GM21717 (cell line): ENCODE data around the gene GALNT2.

Source experiments
- ATAC-seq: cut with Tn5 transposase; IDR thresholded peaks from one replicate; pipeline ENCODE4 v1.9.1; 2021; ENCODE audit warnings: mild to moderate bottlenecking, moderate library complexity; ENCODE audit not compliant: unreplicated experiment

The GALNT2 gene

GRCh38 chr1:230050973-230051735, 15.9 kb upstream of the GALNT2 start:
- no peak for ATAC-seq

DNA sequence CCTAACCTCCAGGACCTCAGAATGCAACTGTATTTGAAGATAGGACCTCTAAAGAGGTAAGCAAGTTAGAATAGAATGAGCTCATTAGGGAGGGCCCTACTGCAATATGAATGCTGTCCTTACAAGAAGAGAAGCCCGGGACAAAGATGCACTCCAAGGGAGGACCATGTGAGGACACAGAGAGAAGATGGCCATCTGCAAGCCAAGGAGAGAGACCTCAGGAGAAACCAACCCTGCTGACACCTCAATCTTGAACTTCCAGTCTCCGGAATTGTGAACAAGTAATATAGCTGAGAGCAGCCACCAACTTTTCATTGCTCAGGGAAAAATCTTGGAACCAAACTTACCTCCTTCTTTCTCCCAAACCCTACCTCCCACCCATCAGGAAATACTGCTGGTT, 15.0 kb upstream of the GALNT2 start:
- ATAC-seq, result no peak

GRCh38 chr1:230052665-230053064, 14.4 kb upstream of the GALNT2 start:
- ATAC-seq, result no peak

- no peak for ATAC-seq
These were observed 12.8 kb upstream of the GALNT2 start for GRCh38 chr1:230054092-230054749.

DNA sequence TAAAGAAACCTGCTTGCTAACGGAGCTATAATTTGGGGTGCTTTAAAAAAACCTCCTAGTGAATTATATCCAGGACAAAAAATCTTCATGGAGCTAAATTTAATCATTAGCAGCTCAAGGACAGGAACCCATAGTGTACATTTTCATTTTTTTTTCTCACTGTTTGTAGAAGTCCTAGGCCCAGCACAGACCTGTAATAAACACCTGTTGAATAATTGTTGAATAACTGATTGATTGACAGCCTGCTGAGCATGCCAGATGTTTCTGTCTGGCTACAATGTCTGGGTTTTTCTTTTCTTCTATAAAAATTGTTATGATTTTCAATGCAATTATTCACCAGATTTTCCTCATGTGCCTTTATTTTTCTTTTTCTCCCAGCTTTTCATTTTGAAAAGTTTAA, 10.9 kb upstream of the GALNT2 start:
- ATAC-seq, result no peak

DNA sequence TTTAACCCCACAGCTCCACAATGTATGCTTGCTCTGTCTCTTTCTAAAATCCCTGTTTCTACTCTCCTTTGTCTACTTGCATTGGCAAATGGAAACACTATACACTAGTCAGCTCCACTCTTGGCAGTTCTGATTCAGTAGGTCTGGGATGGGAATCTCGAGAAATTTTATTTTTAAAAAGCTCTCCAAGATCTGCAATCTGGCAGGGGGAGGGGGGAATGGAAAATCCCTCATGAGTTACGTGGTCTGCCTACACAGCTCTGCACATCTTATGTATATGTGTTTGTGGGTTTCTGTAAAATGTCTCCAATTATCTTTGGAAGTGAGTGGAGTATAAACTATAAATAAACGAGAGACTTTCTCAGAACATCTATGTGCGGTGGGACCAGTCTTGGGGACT, 9.9 kb upstream of the GALNT2 start:
- ATAC-seq, result no peak

- ATAC-seq, result no peak
These were observed 9.1 kb upstream of the GALNT2 start for GRCh38 chr1:230057681-230058565.

DNA sequence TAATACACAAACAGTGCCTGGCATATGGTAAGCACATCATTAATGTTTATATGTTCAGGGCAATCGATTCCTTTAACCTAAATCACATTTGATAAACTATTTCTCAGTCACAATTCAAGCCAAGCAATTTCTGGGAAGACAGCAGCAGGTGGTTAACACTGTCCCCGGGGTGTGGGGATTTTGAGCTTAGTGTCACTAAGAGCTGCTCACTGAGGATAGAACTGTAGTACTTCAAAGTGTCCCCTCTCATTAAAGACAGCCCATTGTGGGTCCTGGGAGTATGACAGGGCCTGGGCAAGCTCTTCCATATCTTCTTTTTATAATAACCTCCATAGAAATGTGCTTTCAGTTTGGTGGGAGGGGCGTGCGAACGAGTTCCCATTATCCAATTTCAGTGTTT, 8.4 kb upstream of the GALNT2 start:
- no peak for ATAC-seq

- no peak for ATAC-seq
These were observed 5.2 kb upstream of the GALNT2 start for GRCh38 chr1:230061801-230062200.

DNA sequence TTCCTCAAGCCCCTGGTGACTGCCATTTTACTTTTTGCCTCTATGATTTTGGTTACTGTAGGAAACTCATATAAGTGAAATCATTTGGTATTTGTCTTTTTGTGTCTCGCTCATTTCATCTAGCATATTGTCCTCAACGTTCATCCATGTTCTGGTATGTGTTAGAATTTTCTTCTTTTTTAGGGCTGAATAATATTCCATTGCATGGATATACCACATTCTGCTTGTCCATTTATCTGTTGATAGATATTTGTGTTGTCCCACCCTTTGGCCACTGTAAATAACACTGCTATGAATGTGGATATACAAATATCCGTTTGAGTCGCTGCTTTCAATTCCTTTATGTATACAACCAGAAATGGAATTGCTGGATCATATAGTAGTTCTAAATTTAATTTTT, 4.5 kb upstream of the GALNT2 start:
- ATAC-seq, result no peak

- ATAC-seq, result no peak
These were observed 2.8 kb upstream of the GALNT2 start for GRCh38 chr1:230064283-230064682.

DNA sequence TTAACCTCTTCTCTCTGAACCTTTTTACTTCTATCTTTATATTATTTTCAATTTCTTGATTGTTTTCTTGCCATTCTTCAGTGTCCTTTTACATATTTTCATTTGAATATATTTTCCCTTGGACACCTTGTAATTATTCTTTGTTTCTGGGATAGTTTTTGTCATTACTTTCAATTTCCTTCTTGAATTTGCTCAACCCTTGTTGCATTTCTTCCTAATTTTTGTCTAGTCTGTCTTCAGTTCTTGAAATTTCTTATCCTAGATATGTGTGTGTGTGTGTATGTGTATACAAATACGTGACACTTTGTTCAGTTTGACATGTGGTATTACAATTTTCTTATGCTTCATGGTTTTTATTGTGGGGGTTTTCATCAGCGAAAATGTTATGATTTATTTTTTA, 1.9 kb upstream of the GALNT2 start:
- ATAC-seq, result no peak

GRCh38 chr1:230065571-230065970, 1.5 kb upstream of the GALNT2 start:
- ATAC-seq, result no peak

DNA sequence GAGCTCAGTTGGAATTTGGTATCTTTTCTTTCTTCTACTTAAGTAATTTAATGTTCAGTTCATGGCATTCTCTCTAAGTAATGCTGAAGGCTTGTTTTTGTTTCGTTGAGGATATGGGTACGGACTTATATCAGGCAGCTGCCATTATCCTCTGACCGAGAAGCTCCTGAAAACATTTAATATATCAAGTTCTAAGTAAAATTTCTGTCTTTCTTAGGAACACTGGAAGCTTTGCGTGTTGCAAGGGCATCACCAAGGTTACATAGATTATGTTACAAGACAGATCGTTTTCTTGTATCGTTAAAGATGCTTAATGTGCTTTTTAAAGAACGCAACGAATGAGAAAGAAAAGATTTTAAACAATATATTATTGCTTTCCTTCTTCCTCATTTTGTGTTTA, 1.0 kb upstream of the GALNT2 start:
- ATAC-seq, result no peak

- ATAC-seq, result peak; percentile 23
These were observed 407 bp downstream of the GALNT2 start for GRCh38 chr1:230067419-230067870.

- ATAC-seq, result no peak
These were observed 1.0 kb downstream of the GALNT2 start for GRCh38 chr1:230067871-230068620.

- no peak for ATAC-seq
These were observed 1.5 kb downstream of the GALNT2 start for GRCh38 chr1:230068621-230068873.

DNA sequence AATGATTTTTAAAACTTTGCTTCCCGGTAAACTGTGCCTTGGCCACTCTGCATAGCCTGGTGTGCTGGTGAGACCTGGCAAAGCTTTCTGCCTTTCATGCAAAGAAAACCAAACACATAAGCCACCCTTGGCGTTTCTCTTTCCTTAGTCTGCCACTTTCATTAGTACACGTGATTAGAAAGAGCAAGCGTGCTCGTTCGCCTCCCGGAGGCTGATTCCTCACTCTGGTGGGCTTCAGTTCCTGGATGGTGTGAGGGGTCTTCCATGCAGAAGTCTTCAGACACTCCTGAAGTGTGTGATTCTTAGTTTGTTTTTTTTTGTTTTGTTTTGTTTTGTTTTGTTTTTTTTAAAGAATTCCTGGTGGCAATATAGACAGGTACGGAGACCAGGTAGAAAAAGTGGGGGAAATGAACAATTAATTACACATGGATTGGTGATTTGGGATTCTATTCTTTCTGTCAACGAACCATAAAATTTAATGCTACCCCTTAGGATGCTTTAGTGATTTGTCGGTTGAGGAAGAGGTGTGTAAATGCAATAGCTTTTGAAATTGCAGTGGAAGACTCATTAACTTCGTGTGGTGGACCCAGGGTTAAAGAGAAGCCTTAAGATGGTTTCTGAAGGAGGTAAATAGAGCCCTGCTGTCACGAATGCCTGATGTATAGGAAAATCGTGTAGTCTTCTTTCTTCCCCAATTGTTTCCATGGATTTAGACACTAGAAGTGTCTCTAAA, 2.1 kb downstream of the GALNT2 start:
- no peak for ATAC-seq

GRCh38 chr1:230069796-230070195, 2.8 kb downstream of the GALNT2 start:
- no peak for ATAC-seq
